GM18907 (cell line): Measurements from ENCODE around the gene DGAT2L6.

ENCODE experiments used
- ATAC-seq: cut with Tn5 transposase; IDR thresholded peaks from one replicate; pipeline ENCODE4 v1.9.1; 2021; ENCODE audit warnings: mild to moderate bottlenecking, moderate library complexity; ENCODE audit not compliant: unreplicated experiment

The DGAT2L6 gene, protein sequence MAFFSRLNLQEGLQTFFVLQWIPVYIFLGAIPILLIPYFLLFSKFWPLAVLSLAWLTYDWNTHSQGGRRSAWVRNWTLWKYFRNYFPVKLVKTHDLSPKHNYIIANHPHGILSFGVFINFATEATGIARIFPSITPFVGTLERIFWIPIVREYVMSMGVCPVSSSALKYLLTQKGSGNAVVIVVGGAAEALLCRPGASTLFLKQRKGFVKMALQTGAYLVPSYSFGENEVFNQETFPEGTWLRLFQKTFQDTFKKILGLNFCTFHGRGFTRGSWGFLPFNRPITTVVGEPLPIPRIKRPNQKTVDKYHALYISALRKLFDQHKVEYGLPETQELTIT

DNA sequence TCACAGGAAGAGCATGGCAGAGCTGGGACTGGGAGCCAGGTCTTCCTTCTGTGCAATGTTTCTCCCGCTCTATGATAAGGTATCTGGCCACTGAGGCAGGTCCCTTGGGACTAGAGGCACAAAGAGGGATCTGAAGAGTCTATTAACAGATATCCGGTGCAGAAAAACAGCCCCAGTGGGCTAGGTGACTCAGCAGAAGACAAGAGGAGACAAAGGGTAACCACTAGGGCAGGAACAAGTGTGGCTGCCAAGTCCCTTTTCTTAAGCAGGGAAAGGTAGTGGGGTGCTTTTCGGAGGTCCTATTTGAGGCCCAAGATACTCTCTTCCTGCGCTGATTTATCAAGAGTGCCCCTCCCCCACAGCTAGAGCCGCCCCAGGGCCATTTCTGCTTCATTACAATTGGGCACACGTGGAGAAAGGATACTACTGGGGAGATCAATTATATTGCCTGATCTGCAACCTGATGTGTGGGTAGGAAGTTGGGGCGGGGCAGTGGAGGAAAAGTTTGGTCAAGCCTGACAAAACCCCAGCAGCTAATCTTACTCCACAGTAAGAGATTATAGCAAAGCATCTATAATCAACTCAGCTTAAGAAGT lies at the start of gene DGAT2L6:
DGAT2L6 (plus strand) TSS at position 546 of the 596 bp plus-strand sequence. CDS start 100 bp downstream, outside the sequence.
- ATAC-seq: peak; percentile 82

DNA sequence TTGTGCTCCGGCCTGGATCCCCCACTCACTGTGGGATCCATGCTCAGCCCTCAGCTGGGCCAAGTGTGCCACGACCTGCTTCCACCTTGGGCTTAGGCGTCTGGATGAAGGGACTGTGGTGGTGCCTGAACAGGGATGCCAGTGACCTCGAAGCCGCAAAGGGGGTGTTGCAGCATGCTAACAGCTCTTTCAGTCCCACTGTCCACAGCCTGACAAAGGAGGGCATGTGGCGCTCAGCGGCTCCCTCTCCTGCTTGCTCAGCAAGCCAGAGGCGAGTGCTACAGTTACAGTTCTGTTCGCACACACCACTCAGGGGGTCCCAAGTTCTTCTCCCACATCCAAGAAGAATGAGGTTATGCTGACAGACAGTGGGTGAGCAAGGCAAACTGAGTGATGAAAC lies 49.2 kb upstream of the DGAT2L6 start:
- no peak for ATAC-seq

- no peak for ATAC-seq
Observed at GRCh38 chrX:70129816-70130215, 47.5 kb upstream of the DGAT2L6 start.

DNA sequence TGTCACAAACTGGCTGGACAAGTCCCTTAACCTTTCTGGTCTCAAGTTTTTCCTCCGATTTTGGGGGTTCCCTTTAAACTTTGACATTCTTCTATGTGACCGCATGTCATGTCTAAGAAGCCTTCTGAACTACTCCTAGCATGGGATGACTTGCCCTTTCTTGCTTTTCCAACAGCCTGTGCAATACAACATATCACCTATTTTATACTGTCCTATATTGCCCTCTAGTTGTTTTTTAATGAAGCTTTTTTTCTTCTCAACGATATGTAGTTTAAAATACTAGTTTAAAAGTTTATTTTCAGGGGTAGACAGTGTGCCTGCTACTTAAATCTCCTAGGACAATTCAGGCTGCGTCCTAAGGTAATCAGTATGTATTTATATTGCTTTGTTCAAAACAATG lies 45.1 kb upstream of the DGAT2L6 start:
- no peak for ATAC-seq

DNA sequence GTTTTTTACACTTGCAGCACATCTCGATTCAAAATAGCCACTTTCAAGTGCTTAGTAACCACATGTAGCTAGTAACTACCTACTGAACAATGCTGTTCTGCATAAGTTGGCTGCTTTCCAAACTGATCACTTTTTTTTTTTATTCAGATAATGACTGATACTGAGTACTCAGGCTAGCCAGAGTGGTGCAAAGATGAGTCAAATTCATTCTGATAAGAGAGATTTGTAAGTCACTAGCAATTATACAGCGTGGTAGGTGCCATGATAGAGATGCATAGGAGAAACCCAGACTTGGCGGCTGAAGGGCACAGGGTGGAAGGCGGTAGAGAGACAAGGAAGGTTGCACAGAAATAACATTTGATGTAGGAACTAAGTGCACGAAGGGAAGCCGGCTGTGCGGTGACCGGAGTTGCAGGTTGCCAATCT lies 44.4 kb upstream of the DGAT2L6 start:
- no peak for ATAC-seq

- ATAC-seq: peak; percentile 93
Observed at GRCh38 chrX:70133303-70134115, 43.8 kb upstream of the DGAT2L6 start, which contains the start of gene IGBP1. IGBP1 (plus strand) TSS chrX:70133447; CDS start chrX:70133948, 501 bp downstream.

GRCh38 chrX:70134116-70134477 lies 43.2 kb upstream of the DGAT2L6 start:
- ATAC-seq: peak; percentile 16

GRCh38 chrX:70138622-70139021 lies 38.7 kb upstream of the DGAT2L6 start:
- ATAC-seq: no peak

DNA sequence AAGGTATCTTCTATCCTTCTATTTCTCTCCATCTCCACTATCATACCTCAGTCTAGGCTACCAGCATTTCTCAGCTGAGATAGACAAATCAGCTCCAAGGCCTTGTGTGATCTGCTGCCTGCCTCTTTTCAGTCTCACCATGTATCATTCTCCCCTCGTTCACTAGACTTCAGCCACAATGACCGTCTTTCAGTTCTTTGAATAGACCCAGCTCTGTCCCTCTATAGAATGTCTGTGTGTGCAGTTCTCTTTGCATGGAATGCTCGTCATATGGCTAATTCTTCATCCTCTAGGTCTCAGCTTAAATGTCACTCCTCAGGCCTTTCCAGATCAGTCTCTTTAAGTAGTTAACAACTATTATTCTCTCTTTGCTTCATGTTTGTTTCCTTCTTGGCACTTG lies 37.5 kb upstream of the DGAT2L6 start:
- no peak for ATAC-seq

DNA sequence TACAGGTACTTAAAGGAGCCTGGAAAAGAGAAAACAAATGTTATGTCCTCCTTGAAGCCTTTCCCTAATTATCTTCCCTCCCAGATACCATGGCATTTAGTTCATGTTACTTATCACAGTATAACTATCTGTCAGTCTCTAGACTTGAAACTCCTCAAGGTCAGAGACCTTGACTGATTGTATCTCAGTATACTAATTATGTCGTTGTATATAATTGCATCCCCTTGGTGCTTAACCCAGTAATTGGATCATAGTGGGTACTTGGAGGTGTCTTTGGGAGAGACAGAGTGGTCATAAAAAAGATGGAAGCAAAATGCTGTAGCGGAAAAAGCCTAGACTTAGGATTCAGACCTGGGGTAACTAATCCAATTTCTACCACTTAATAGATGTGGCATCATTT lies 35.9 kb upstream of the DGAT2L6 start:
- no peak for ATAC-seq

- ATAC-seq: no peak
Observed at GRCh38 chrX:70166601-70167590, 10.4 kb upstream of the DGAT2L6 start.

DNA sequence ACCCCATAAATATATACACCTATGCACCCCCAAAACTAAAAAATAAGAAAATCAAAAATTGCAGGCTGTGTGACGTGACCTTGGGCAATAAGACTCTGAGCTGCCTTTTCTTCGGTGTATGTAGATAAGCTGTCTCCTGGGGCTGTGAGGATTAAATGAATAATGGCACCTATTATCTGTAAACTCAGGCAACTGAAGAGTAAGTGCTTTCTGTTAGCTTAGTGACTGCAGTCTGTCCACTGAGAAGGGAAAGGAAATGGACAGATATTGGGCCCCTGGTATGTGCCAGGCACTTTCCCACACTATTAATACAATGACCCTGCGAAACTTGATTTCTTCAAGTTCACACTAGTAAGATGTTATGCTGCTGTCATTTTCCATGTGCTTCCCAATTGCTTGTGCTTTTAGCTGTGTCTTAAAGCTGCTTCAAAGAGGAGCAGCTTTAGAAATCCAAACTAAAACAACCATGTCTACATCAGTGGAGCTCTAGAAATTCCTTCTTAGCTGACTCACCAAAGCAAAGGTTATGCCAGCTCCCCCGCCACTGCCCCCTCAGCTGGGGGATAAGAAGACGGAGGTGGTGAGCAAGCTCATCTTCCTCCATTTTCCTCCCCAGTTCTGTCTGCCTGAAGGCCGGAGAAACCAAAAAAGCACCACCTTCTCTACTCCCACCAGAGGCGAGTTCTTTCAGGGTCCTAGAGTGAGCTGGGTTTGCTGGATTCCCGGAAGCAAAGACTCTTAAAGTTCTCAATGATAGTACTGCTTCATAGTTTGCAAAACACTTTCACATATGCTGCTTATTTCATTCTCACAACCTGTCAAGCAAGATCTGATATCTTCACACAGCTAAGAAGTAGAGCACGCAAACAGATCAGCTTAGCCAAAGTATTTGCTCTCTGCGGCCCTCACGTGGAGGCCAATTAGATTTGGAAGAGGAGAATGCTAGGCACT lies 8.8 kb upstream of the DGAT2L6 start:
- ATAC-seq: no peak

- ATAC-seq: no peak
Observed at GRCh38 chrX:70169281-70169680, 8.0 kb upstream of the DGAT2L6 start.

- ATAC-seq: no peak
Observed at GRCh38 chrX:70171624-70172023, 5.7 kb upstream of the DGAT2L6 start.

DNA sequence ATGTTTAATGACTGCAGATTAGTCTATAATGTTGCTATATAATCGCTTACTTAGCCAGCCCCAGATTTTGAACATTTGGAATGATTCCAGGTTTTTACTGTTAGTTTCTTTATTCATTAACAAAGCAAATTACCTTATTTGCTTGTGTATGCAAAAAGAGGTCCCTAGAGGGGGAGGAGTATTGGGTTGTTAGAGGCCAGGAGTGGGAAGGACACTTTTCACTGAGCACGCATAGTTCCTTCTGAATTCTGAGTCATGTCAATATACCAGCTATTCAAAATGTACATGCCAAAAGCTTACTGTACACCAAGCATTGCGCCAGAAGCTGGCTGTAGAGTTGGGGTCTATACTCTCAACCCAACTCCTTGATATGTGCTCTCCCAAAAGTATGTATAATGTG lies 5.1 kb upstream of the DGAT2L6 start:
- no peak for ATAC-seq

GRCh38 chrX:70172964-70173363 lies 4.3 kb upstream of the DGAT2L6 start:
- no peak for ATAC-seq

DNA sequence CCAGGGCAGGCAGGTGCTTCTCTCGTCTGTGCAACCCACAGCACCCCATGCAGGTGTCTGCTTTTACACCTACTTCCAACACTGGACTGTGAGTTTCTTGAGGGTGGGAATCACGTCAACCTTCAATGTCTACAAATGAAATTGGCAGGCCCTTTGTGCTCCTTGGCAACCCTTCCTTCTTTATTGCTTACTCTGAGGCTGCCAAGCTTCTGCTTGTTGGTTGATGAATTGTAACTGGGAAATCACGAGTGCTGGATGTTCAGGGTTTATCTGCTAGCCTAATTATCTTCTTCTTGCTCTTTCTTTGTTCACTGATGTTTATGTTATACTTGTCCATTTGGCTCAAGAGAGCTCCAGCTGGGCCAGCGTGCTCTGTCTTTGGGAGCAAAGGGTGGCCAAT lies 2.5 kb upstream of the DGAT2L6 start:
- no peak for ATAC-seq

- ATAC-seq: no peak
Observed at GRCh38 chrX:70175338-70175737, 1.9 kb upstream of the DGAT2L6 start.

- ATAC-seq: no peak
Observed at GRCh38 chrX:70183091-70183490, 5.8 kb downstream of the DGAT2L6 start.
